BLaER1 (cell line): ENCODE results near the gene WDR55.
"Not testable (repeated sequence)": the region's sequence is repeated elsewhere in the genome, so short reads cannot be mapped to it uniquely, and the experiment has no call there.

Experiments
- H3K27ac ChIP-seq: shearing (Covaris generic); formaldehyde crosslinking; 2 replicates; pipeline ENCODE4 v1.8.1; 2022
- H3K27me3 ChIP-seq: shearing (Covaris generic); formaldehyde crosslinking; 2 replicates; pipeline ENCODE4 v1.8.1; 2022
- H3K36me3 ChIP-seq: shearing (Covaris generic); formaldehyde crosslinking; 2 replicates; pipeline ENCODE4 v1.8.1; 2022
- H3K4me1 ChIP-seq: shearing (Covaris generic); formaldehyde crosslinking; 2 replicates; pipeline ENCODE4 v1.8.1; 2022
- H3K4me2 ChIP-seq: shearing (Covaris generic); formaldehyde crosslinking; 2 replicates; pipeline ENCODE4 v1.8.1; 2022
- H3K4me3 ChIP-seq: shearing (Covaris generic); formaldehyde crosslinking; 2 replicates; pipeline ENCODE4 v1.8.1; 2022
- H3K9ac ChIP-seq: shearing (Covaris generic); formaldehyde crosslinking; 2 replicates; pipeline ENCODE4 v1.8.1; 2022
- H3K9me3 ChIP-seq: shearing (Covaris generic); formaldehyde crosslinking; 2 replicates; pipeline ENCODE4 v1.8.1; 2022
- H4K20me1 ChIP-seq: shearing (Covaris generic); formaldehyde crosslinking; 2 replicates; pipeline ENCODE4 v1.8.1; 2022
- Cebpa-rat ChIP-seq: shearing (Covaris generic); IDR thresholded peaks from 2 replicates; pipeline ENCODE4 v1.8.1; 2022

The WDR55 gene

DNA sequence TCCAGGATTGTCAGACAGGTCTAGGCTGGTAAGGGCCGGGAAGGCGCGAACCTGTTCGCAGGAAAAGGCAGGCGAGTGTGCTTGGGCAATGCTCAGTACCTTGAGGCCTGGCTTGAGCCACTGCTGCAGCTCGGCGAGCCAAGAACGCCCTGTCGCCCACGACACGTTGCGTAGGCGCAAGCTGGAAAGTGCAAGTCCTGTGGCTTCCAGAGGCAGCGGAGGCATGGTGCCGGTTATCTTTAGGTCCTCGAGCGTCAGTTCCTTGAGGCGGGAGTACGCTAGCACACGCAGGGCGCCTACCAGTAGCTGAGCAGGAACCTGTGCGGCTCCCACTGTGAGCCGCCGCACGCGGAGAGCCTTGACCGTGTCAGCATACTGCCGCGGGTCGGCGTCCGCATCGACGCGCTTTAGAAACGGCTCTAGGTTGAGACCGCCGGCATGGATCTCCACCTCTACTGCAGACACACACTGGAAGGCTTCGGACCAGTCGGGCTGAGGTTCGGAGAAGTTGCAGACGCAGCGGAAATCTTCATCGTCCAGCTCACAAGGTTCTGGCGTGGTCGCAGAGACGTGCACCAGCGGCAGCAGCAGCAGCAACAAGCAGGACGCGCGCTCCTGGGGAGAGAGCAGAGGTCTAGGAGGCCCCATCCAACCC, 32.2 kb upstream of the WDR55 start:
- peak overlapping the region; percentile 27; the same call in 1 of the 2 replicates for H3K4me2 ChIP-seq
- H3K4me1 ChIP-seq, result no peaks in the 10 kb centered on the region
- H3K9me3 ChIP-seq, result peaks cover 44% of the 10 kb centered on the region
- H3K36me3 ChIP-seq, result peaks cover 7% of the 10 kb centered on the region; the same call in 1 of the 2 replicates
- H3K9ac ChIP-seq, result no peak overlapping the region
- no peak for TF ChIP-seq Cebpa-rat
- peak overlapping the region; percentile 39; the same call in 1 of the 2 replicates for H3K4me3 ChIP-seq
- peaks cover 47% of the 10 kb centered on the region for H3K27me3 ChIP-seq
- H3K27ac ChIP-seq, result no peak overlapping the region
- H4K20me1 ChIP-seq, result no peaks in the 10 kb centered on the region

- Histone ChIP-seq H3K4me3 (peak within 1 kb of the TSS; percentile 39; the same call in 1 of the 2 replicates), H3K27me3 (peaks cover 47% of the 10 kb centered on the region), H3K9ac (no peak within 1 kb of the TSS), H3K9me3 (peaks cover 39% of the 10 kb centered on the region), H3K4me2 (peak within 1 kb of the TSS; percentile 27; the same call in 1 of the 2 replicates), H3K36me3 (peaks cover 7% of the 10 kb centered on the region; the same call in 1 of the 2 replicates), H3K27ac (no peak within 1 kb of the TSS), H4K20me1 (no peaks in the 10 kb centered on the region), H3K4me1 (no peaks in the 10 kb centered on the region)
- TF ChIP-seq Cebpa-rat, result no peak
Observed at GRCh38 chr5:140633021-140633471, 31.7 kb upstream of the WDR55 start, which contains the start of gene CD14. Gene CD14 (minus strand): TSS chr5:140633175. CDS start chr5:140633071, 104 bp downstream.

DNA sequence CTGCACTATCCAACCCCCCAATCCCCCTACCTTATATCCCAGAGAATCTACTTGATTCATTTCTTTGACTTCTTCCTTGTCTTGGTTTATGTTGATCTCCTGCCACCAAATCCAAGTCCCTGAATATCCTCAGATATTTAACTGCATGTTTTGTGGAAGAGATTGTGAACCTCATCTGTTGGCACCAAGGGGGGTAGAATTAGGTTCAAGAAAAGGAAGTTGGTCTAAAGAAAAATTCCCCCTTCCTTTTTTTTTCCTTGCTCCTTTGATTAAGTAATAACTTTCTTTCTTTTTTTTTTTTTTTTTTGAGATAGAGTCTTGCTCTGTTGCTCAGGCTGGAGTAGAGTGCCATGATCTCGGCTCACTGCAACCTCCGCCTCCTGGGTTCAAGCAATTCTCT, 31.2 kb upstream of the WDR55 start:
- Histone ChIP-seq H3K4me3 (no peak overlapping the region), H3K9ac (no peak overlapping the region), H3K27me3 (peaks cover 47% of the 10 kb centered on the region), H4K20me1 (no peaks in the 10 kb centered on the region), H3K36me3 (peaks cover 7% of the 10 kb centered on the region; the same call in 1 of the 2 replicates), H3K4me1 (0 out of 2 replicates have a peak, but pooled peaks cover under 1% of the 10 kb centered on the region), H3K9me3 (peaks cover 34% of the 10 kb centered on the region), H3K27ac (no peak overlapping the region), H3K4me2 (no peak overlapping the region)
- TF ChIP-seq Cebpa-rat, result no peak

- H3K4me1 ChIP-seq, result 0 out of 2 replicates have a peak, but pooled peaks cover 6% of the 10 kb centered on the region
- H3K9me3 ChIP-seq, result peaks cover 28% of the 10 kb centered on the region
- H3K4me2 ChIP-seq, result no peak overlapping the region
- H3K27me3 ChIP-seq, result peaks cover 43% of the 10 kb centered on the region
- no peak for TF ChIP-seq Cebpa-rat
- no peaks in the 10 kb centered on the region for H4K20me1 ChIP-seq
- H3K9ac ChIP-seq, result no peak overlapping the region
- no peak overlapping the region for H3K4me3 ChIP-seq
- no peak overlapping the region for H3K27ac ChIP-seq
- H3K36me3 ChIP-seq, result peaks cover 7% of the 10 kb centered on the region; the same call in 1 of the 2 replicates
Observed at GRCh38 chr5:140634103-140634502, 30.6 kb upstream of the WDR55 start.

GRCh38 chr5:140635291-140636257, 29.1 kb upstream of the WDR55 start:
- Histone ChIP-seq H3K27ac (no peak overlapping the region), H3K9ac (no peak overlapping the region), H3K4me3 (no peak overlapping the region), H3K4me2 (no peak overlapping the region), H3K36me3 (peaks cover 7% of the 10 kb centered on the region; the same call in 1 of the 2 replicates), H4K20me1 (no peaks in the 10 kb centered on the region), H3K27me3 (peaks cover 39% of the 10 kb centered on the region), H3K9me3 (peaks cover 27% of the 10 kb centered on the region), H3K4me1 (peaks cover 17% of the 10 kb centered on the region)
- TF ChIP-seq Cebpa-rat, result no peak

GRCh38 chr5:140637371-140638100, 27.2 kb upstream of the WDR55 start:
- peaks cover 10% of the 10 kb centered on the region for H3K9me3 ChIP-seq
- no peak overlapping the region for H3K4me2 ChIP-seq
- no peaks in the 10 kb centered on the region for H4K20me1 ChIP-seq
- peaks cover 20% of the 10 kb centered on the region for H3K27me3 ChIP-seq
- TF ChIP-seq Cebpa-rat, result no peak
- no peak overlapping the region for H3K4me3 ChIP-seq
- H3K27ac ChIP-seq, result no peak overlapping the region
- peaks cover 29% of the 10 kb centered on the region for H3K4me1 ChIP-seq
- H3K36me3 ChIP-seq, result peaks cover 17% of the 10 kb centered on the region
- H3K9ac ChIP-seq, result no peak overlapping the region

DNA sequence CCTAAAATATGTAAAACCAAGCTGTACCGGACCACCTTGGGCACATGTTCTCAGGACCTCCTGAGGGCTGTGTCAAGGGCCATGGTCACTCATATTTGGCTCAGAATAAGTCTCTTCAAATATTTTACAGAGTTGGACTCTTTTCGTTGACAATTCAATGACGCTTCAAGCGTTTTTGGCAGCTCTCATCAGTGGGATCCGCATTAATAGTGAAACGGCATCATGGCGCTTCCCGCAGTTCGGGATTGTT, 25.9 kb upstream of the WDR55 start:
- Histone ChIP-seq H3K4me3 (peak overlapping the region; percentile 47), H3K9ac (peak overlapping the region; percentile 33; the same call in 1 of the 2 replicates), H3K27ac (peak overlapping the region; percentile 62), H3K4me2 (peak overlapping the region; percentile 65), H3K4me1 (peaks cover 29% of the 10 kb centered on the region), H3K36me3 (peaks cover 30% of the 10 kb centered on the region)
- not testable (repeated sequence) for H3K27me3 ChIP-seq, H3K9me3 ChIP-seq, H4K20me1 ChIP-seq

DNA sequence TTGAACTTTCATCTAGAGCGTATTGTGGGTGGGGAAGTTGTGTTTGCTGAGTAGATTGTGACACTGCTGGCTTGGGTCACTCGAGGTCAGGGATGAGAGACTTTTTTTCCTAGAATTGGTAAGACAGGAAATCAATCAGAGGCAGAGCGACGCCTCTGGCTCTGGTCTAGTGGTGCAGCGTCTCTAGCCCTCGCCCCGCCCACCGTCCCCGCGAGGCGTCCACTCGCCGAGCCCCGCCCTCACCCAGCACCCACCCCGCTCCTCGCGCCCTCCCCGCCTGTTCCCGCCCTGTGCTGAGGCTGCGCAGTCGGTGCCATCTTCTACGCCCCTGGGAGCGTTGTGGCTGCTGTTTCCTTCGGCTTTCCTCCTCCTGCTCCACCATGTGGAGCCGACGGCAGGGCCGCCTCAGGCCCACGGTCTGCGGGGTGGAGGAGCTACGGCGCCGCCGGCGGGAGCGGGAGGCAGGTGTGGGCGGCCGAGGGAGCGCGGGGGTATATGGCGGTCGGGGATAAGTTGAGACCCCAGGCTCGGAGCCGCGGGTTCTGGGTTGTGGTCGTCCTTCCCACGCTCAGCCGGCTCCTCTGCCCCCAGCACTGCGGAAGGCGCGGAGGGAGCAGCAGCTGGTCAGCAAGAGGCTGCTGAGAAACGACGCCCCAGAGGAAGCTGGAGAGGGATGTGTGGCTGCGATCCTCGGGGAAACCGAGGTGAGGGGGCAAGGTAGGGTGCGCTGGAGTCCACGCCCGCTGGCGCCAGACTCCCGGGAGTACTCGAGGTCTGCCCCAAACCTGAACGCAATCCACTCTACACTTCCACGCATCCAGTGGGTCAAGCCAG, 25.3 kb upstream of the WDR55 start, which contains the start of gene TMCO6:
TSS of gene TMCO6 (plus strand) at position 304 of the 834 bp plus-strand sequence. CDS start at position 381, 77 bp downstream.
- H3K4me1 ChIP-seq, result peaks cover 29% of the 10 kb centered on the region
- H3K4me3 ChIP-seq, result peak within 1 kb of the TSS; percentile 74
- no peak; the same call in 1 of the 2 replicates for TF ChIP-seq Cebpa-rat
- no peaks in the 10 kb centered on the region for H3K9me3 ChIP-seq
- peak within 1 kb of the TSS; percentile 95 for H3K9ac ChIP-seq
- peak within 1 kb of the TSS; percentile 97 for H3K27ac ChIP-seq
- H4K20me1 ChIP-seq, result peaks cover 2% of the 10 kb centered on the region; the same call in 1 of the 2 replicates
- peak within 1 kb of the TSS; percentile 99 for H3K4me2 ChIP-seq
- H3K36me3 ChIP-seq, result peaks cover 35% of the 10 kb centered on the region
- H3K27me3 ChIP-seq, result peaks cover 1% of the 10 kb centered on the region; the same call in 1 of the 2 replicates
